Psoas muscle (tissue), 8 donors: ENCODE measurements around the gene AVL9. TPM values are rescaled to one million over a fixed set of nuclear protein-coding genes. Genes with fewer than 3 reads are reported as not detected.
"Not testable (repeated sequence)": the region's sequence is repeated elsewhere in the genome, so short reads cannot be mapped to it uniquely, and the experiment has no call there.

Experiments
- ATAC-seq, 4 donors: fragments of 200-7000 bp; cut with Tn5 transposase; one replicate each; pipeline ENCODE4 v1.9.1; 2020; ENCODE audit warnings: moderate library complexity in 3 of 4, mild to moderate bottlenecking in 2 of 4
- DNase-seq, 2 donors: peaks; one replicate each; pipeline ENCODE4 v3.0.0-alpha.2; 2020
- H3K27ac ChIP-seq: fragments of 200-600 bp; one replicate; pipeline ENCODE4 v1.8.0; 2022
- H3K27me3 ChIP-seq, 3 donors: fragments of 200-600 bp in 1 of 3; one replicate each; pipeline versions ENCODE4 v1.6.1 to v1.8.0; 2013 to 2022; ENCODE audit warnings: low read length in 2 of 3, mild to moderate bottlenecking in 2 of 3, moderate library complexity in 1 of 3; ENCODE audit not compliant: insufficient read depth in 3 of 3
- H3K36me3 ChIP-seq, 2 donors: fragments of 200-600 bp in 1 of 2; one replicate each; pipeline versions ENCODE4 v1.6.1 to v1.8.0; 2013 to 2022; ENCODE audit warnings: low read depth in 1 of 2, mild to moderate bottlenecking in 1 of 2, moderate library complexity in 1 of 2; ENCODE audit not compliant: insufficient read depth in 1 of 2
- H3K4me1 ChIP-seq: fragments of 200-600 bp; one replicate; pipeline ENCODE4 v1.8.0; 2022
- H3K4me3 ChIP-seq: fragments of 200-600 bp; one replicate; pipeline ENCODE4 v1.8.0; 2022; ENCODE audit warnings: mild to moderate bottlenecking
- H3K9me3 ChIP-seq: fragments of 200-600 bp; one replicate; pipeline ENCODE4 v1.8.0; 2022
- WGBS, 3 donors: extraction: QIAGEN DNeasy Blood & Tissue Kit; methylation state at CpG; one replicate each; pipeline versions ENCODE4 v1.1.6 to v1.1.7; 2013; 5-methylcytosine and 5-hydroxymethylcytosine counted together
- intact Hi-C, 2 donors: fragments of 100-400 bp; cut with DNase I; formaldehyde crosslinking; loops; one replicate each; pipeline versions ENCODE4 v1.11.0 to v1.14.2; 2022
- polyA plus RNA-seq, 3 donors: library from polyadenylated mRNA; stranded (reverse); fragments of 200-250 nt; gene quantifications; one replicate each; pipeline ENCODE4 v1.2.3, GENCODE V29; 2013
- total RNA-seq, 4 donors: library from RNA; stranded (reverse); fragmentation: NEBNext Ultra II Directional in 2 of 4; extraction: Animal tissue kit (Norgen Biotek cat#: 25700) in 2 of 4; gene quantifications; one replicate each; pipeline versions ENCODE4 v1.2.1 to v1.2.4, GENCODE V29; 2021 to 2023
- TF ChIP-seq, protein P1 (sequence below): fragments of 200-600 bp; IDR thresholded peaks from one replicate; pipeline ENCODE4 v1.8.0; 2022; ENCODE audit warnings: antibody characterized with exemption
- donor health status: healthy with polysubstance abuse.
- donor health status: DM: no; HTN: no; CAD: no; lungs with moderate emphysema.
- donor health status: Bipolar disorder and iron deficiency.
- donor health status: healthy.
- donor health status: DM: yes; HTN: yes; CAD: no.
- donor health status: DM: no; HTN: no; CAD: no.
- donor health status: DM: no; HTN: no; CAD: no.
- donor health status: DM: yes; HTN: yes; CAD: no.

AVL9 gene
- total and polyA plus RNA-seq, 7 donors: 8.1 to 25.2 (median 18.9) TPM

DNA sequence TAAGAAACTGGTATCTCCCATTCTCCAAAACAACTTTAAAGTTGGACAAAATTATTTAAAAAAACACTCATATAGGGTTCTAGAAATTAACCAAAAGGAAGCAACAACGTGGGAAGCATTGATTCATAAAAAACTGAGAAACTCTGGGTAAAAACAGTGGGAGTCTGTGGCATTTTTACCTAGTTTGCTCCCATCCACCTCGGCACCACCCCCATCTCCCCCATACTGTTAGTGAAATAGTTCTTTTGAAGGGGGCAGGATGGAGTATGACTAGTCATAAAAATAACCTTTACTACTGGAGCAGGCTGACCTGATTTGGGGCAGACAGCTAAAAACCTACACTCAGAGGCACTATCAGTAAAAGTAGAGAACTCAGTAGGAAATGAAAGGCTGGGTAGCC, 123.2 kb downstream of the AVL9 start:
- H3K4me3 ChIP-seq: no peak overlapping the region
- WGBS, 3 donors: 69 to 75% (median 71%) methylated on average over 2 of the region's 2 CpGs
- no peaks in the 10 kb centered on the region for H3K4me1 ChIP-seq
- TF ChIP-seq, protein P1, sequence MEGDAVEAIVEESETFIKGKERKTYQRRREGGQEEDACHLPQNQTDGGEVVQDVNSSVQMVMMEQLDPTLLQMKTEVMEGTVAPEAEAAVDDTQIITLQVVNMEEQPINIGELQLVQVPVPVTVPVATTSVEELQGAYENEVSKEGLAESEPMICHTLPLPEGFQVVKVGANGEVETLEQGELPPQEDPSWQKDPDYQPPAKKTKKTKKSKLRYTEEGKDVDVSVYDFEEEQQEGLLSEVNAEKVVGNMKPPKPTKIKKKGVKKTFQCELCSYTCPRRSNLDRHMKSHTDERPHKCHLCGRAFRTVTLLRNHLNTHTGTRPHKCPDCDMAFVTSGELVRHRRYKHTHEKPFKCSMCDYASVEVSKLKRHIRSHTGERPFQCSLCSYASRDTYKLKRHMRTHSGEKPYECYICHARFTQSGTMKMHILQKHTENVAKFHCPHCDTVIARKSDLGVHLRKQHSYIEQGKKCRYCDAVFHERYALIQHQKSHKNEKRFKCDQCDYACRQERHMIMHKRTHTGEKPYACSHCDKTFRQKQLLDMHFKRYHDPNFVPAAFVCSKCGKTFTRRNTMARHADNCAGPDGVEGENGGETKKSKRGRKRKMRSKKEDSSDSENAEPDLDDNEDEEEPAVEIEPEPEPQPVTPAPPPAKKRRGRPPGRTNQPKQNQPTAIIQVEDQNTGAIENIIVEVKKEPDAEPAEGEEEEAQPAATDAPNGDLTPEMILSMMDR: no peak
- no peaks in the 10 kb centered on the region for H3K27me3 ChIP-seq
- no peaks in the 10 kb centered on the region for H3K9me3 ChIP-seq
- H3K36me3 ChIP-seq: no peaks in the 10 kb centered on the region
- no peak overlapping the region for H3K27ac ChIP-seq
- intact Hi-C loops: no loop called here
- DNase-seq (no peak), ATAC-seq (no peak)

DNA sequence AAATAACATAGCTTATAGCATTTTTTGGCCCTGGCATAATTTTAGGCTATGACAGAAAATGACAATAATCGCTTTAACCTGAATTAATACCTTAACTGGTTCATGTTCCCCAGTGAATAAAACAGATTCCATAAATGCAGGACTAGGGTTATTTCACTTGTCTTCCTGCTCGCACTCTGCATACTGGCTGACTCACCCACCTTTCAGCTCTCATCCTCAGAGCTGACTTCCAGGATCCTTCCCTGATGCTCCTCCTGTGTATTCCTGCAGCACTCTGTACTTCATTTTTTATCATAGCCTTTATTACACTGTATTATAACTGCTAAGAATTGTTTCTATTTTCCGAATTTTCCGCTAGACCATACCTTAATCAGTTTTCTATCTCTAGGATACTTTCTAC, 123.7 kb downstream of the AVL9 start:
- TF ChIP-seq, protein P1: no peak
- 96 to 98% (median 96%) methylated on average over 4 of the region's 4 CpGs for WGBS, 3 donors
- intact Hi-C loops: no loop called here

DNA sequence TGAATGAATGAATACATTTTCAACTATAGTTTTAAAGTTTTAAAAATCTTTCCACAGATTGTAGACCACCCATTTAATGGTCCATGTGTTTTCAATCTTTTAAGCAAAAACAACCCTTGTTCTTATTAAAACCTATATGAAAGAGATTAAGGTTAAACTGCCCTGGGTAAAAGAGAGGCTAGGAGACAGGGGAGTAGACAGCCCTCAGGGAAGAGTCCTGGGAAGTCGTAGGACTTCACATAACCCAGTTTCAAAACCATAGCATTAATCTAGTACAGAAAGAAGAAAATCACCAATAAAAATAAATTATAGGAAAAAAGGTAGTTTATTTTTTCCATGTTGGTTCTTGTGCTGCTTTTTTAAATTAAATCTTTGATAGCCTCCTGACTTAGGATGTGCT, 124.1 kb downstream of the AVL9 start:
- H3K36me3 ChIP-seq, ATAC-seq, H3K27ac ChIP-seq, H3K9me3 ChIP-seq, DNase-seq, H3K4me1 ChIP-seq, H3K27me3 ChIP-seq, H3K4me3 ChIP-seq, intact Hi-C loops: not testable (repeated sequence)
- WGBS, 3 donors: 91 to 100% (median 91%) methylated on average over 1 of the region's 1 CpG

More for the DNA sequence above, 123.7 kb downstream of the AVL9 start:
- Histone ChIP-seq H3K9me3 (no peaks in the 10 kb centered on the region), H3K27ac (no peak overlapping the region), H3K36me3 (no peaks in the 10 kb centered on the region), H3K4me1 (no peaks in the 10 kb centered on the region), H3K27me3 (no peaks in the 10 kb centered on the region), H3K4me3 (no peak overlapping the region)
- ATAC-seq (no peak), DNase-seq (no peak)

DNA sequence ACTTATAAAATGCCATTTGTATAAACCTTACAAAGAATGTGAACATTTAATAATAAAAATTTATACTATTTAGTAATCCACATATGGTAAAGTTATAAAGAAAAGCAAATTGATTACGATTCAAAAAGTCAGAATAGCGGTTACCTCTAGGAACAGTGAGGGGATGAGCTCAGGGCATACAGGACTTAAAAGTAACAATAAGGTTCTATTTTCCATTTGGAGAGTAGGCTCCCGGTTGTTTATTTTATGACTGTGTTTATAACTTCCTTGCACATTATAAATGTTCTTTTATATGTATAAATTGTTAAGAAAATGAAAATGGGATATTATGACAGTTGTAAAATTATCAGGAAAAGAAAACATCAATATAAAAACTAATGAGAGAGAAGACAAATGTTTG, 135.7 kb downstream of the AVL9 start:
- no peaks in the 10 kb centered on the region for H3K4me1 ChIP-seq
- H3K36me3 ChIP-seq: peaks cover 0 to 4% of the 10 kb centered on the region in 2 donors
- no peak overlapping the region for H3K4me3 ChIP-seq
- no peak for ATAC-seq
- H3K9me3 ChIP-seq: no peaks in the 10 kb centered on the region
- intact Hi-C loops: no loop called here
- WGBS, 3 donors: 80 to 89% (median 85%) methylated on average over 3 of the region's 3 CpGs
- H3K27ac ChIP-seq: no peak overlapping the region
- H3K27me3 ChIP-seq: no peaks in the 10 kb centered on the region
- TF ChIP-seq, protein P1: no peak
- no peak for DNase-seq

DNA sequence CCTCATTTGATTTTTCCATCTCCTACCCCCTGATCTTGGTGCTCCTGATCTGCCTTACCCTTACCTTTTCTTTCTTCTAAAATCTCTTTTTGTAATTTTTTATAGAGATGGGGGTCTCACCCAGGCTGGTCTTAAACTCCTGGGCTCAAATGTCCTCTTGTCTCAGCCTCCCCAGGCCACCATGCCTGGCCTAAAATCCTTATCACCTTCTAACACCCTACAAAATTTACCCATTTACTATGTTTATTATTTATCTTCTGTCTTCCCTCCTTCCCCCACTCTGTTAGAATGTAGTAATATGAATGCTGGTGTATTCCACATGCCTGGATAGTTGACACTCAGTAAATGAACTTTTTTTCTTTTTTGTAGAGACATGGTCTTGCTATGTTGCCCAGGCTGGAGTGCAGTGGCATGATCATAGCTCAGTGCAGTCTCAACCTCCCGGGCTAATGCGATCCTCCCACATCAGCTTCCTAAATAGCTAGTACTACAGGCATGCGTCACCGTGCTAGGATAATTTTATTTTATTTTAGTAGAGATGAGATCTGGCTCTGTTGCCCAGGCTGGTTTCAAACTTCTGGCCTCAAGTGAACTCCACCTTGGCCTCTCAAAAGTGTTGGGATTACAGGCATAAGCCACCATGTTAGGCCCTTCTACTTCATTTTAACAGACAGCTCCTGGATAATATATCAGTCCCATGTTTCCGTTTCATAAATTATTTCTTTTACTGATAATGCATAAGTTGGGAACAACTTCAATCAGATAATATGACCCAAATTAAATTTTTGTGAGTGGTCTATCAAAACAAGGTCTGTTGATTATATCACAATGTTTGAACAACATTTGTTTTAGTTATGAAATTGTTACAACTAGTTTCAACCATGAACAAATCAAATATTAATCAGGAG, 136.6 kb downstream of the AVL9 start:
- H3K9me3 ChIP-seq, H3K4me1 ChIP-seq, H3K27me3 ChIP-seq, H3K27ac ChIP-seq, H3K4me3 ChIP-seq, H3K36me3 ChIP-seq, intact Hi-C loops, ATAC-seq, DNase-seq: not testable (repeated sequence)
- 56 to 84% (median 58%) methylated on average over 5 of the region's 5 CpGs for WGBS, 3 donors

DNA sequence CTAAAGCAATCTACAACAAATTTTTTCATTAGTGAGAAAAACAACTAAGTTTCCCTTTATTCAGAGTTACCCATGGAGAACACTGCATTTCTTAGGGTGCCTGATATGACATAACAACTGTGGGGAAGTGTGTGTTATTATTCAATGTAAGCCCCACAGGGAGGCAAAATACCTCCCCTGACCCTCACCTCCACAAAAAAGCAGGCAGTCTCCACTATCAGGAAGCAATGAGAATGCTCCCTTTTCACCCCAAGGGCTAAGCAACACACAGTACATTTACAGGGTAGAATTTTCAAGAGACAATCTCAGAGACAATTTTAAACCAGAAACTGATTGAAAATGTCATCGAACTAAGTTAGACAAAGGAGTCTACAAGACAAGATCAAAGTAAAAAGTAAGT, 138.2 kb downstream of the AVL9 start:
- ATAC-seq, H3K36me3 ChIP-seq, H3K4me1 ChIP-seq, DNase-seq, H3K27me3 ChIP-seq, H3K9me3 ChIP-seq, H3K4me3 ChIP-seq, H3K27ac ChIP-seq, intact Hi-C loops: not testable (repeated sequence)
- WGBS, 3 donors: no CpG with 5 or more reads among the region's 1 CpG

DNA sequence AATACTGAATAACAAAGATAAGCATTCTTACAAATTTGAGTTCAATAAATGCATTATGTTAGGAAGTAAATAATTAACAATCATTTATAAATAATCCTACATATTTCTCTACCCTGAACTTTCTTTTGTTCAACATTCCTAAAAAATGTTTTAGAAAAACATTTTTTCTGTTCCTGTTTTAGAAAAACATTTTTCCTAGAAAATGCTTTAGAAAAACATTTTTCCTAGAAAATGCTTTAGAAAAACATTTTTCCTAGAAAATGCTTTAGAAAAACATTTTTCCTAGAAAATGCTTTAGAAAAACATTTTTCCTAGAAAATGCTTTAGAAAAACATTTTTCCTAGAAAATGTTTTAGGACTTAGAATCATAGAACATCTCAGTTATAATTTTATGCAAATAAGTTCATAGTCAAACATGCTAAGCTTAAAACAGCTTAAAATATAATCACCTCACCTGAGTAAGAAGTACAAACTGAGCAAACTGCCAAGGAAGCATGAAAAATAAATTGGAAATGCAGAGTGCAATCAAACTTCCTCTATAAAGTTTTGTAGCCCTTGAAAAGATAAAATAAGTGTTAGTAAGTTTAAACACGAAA, 139.6 kb downstream of the AVL9 start:
- not testable (repeated sequence) for DNase-seq, ATAC-seq

DNA sequence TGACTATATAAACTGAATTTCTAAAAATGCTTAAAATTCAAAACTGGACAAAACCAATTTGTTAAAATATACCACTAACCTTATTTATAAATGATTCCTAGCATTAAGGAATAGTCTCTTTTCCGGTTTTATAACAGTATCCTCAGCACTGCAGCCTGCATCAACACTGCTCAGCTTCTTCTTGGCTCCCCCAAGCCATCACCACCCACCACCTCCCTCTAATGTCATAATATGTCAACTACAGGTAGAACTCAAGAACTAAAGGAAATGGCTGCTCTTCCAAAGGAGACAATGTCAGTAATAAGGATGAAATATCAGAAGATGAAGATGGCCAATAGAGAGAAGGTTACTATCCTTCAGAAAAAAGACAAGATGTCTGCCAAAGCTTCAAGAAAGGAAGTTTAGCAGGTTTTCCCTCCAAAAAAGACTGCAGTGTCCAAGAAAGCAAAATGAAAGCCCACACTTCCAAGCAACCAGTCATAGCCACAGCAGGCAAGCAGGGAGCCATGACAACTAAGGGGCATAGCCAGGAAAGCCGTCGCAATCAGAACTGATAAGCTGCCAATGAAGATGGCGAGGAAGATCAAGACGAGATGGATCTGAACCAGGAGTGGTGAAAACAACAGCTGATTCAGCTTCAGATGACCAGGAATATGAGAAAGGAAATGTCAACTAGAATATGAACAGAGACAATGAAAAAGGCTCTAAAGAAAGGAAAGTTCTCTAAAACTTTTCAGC, 141.6 kb downstream of the AVL9 start:
- H3K27ac ChIP-seq, DNase-seq, H3K36me3 ChIP-seq, H3K4me3 ChIP-seq, H3K4me1 ChIP-seq, intact Hi-C loops, H3K9me3 ChIP-seq, H3K27me3 ChIP-seq, ATAC-seq: not testable (repeated sequence)
- 57 to 75% (median 58%) methylated on average over 5 of the region's 5 CpGs for WGBS, 3 donors

More for the DNA sequence above, 139.6 kb downstream of the AVL9 start:
- 71 to 100% (median 89%) methylated on average over 1 of the region's 1 CpG for WGBS, 3 donors
- H3K4me3 ChIP-seq, H3K4me1 ChIP-seq, intact Hi-C loops, H3K36me3 ChIP-seq, H3K9me3 ChIP-seq, H3K27ac ChIP-seq, H3K27me3 ChIP-seq: not testable (repeated sequence)
